ENCODE measurements around the gene FH. TPM values are rescaled to one million over a fixed set of nuclear protein-coding genes. Genes with fewer than 3 reads are reported as not detected.

FH gene
- total RNA-seq, 2 experiments from 2014 or later = 44.0 to 72.1 TPM

GRCh38 chr1:241557031-241557430, 37.5 kb upstream of the FH start:
- Histone ChIP-seq H3K9me3 (ENCODE audit: low read length) (no peaks in the 10 kb centered on the region), H4K20me1 (ENCODE audit: insufficient read depth, low read length) (no peaks in the 10 kb centered on the region), H3K4me1 (ENCODE audit: insufficient read depth, low read length, poor library complexity, severe bottlenecking) (peaks cover 8% of the 10 kb centered on the region), H3K4me3 (ENCODE audit: low read depth, low read length, poor library complexity, severe bottlenecking) (no peak overlapping the region), H2AFZ (ENCODE audit: low read length) (no peak overlapping the region), H3K79me2 (ENCODE audit: insufficient read depth, low read depth, low read length) (no peaks in the 10 kb centered on the region), H3K36me3 (ENCODE audit: insufficient read depth, low read length) (peaks cover 31% of the 10 kb centered on the region), H3K27ac (ENCODE audit: low read depth, low read length, poor library complexity, severe bottlenecking) (no peak overlapping the region), H3K4me2 (ENCODE audit: low read length) (no peak overlapping the region), H3K9me2 (ENCODE audit: insufficient read depth, low read length) (no peaks in the 10 kb centered on the region)
- intact Hi-C loops (cut with micrococcal nuclease; ENCODE audit: unreplicated experiment) = no loop called here
- POLR2A ChIA-PET = no interaction called here
- CTCF ChIA-PET (ENCODE audit: unreplicated experiment) = no interaction called here
- DNase-seq (ENCODE audit: low spot score) = no peak
- TF ChIP-seq CTCF (conservative IDR thresholded peaks at IDR 0.05; ENCODE audit: low read length) = no peak
- no peak for TF ChIP-seq EZH2phosphoT487 (IDR thresholded peaks at IDR 0.05; ENCODE audit: borderline replicate concordance, low read depth, low read length)
- BruUV-seq (replicated peaks) = no TSS peak

- TF ChIP-seq CTCF (conservative IDR thresholded peaks at IDR 0.05; ENCODE audit: low read length) = no peak
- no peak for TF ChIP-seq EZH2phosphoT487 (IDR thresholded peaks at IDR 0.05; ENCODE audit: borderline replicate concordance, low read depth, low read length)
- Histone ChIP-seq H3K27ac (ENCODE audit: low read depth, low read length, poor library complexity, severe bottlenecking) (no peak overlapping the region), H3K9me3 (ENCODE audit: low read length) (no peaks in the 10 kb centered on the region), H3K4me3 (ENCODE audit: low read depth, low read length, poor library complexity, severe bottlenecking) (no peak overlapping the region), H3K79me2 (ENCODE audit: insufficient read depth, low read depth, low read length) (no peaks in the 10 kb centered on the region), H3K36me3 (ENCODE audit: insufficient read depth, low read length) (peaks cover 38% of the 10 kb centered on the region), H3K4me2 (ENCODE audit: low read length) (no peak overlapping the region), H2AFZ (ENCODE audit: low read length) (no peak overlapping the region), H3K9me2 (ENCODE audit: insufficient read depth, low read length) (no peaks in the 10 kb centered on the region), H3K4me1 (ENCODE audit: insufficient read depth, low read length, poor library complexity, severe bottlenecking) (peaks cover 21% of the 10 kb centered on the region), H4K20me1 (ENCODE audit: insufficient read depth, low read length) (no peaks in the 10 kb centered on the region)
- BruUV-seq (replicated peaks) = no TSS peak
- intact Hi-C loops (cut with micrococcal nuclease; ENCODE audit: unreplicated experiment) = no loop called here
- POLR2A ChIA-PET = interaction anchor here (1.1 to 2.0 kb wide), 4 partner anchors 9 to 18 kb away, joined by 4 to 11 read pairs (median 6); no protein-coding TSS in a partner anchor
- no peak for DNase-seq (ENCODE audit: low spot score)
- CTCF ChIA-PET (ENCODE audit: unreplicated experiment) = no interaction called here
Observed at GRCh38 chr1:241555526-241555925, 36.0 kb upstream of the FH start.

GRCh38 chr1:241553886-241554592, 34.5 kb upstream of the FH start:
- H2AFZ ChIP-seq (ENCODE audit: low read length) = no peak overlapping the region
- intact Hi-C loops (cut with micrococcal nuclease; ENCODE audit: unreplicated experiment) = no loop called here
- H3K79me2 ChIP-seq (ENCODE audit: insufficient read depth, low read depth, low read length) = no peaks in the 10 kb centered on the region
- DNase-seq (ENCODE audit: low spot score) = no peak
- POLR2A ChIA-PET = interaction anchor here (0.7 to 2.0 kb wide), 4 partner anchors 8 to 31 kb away, joined by 3 to 4 read pairs (median 4); no protein-coding TSS in a partner anchor
- no peak overlapping the region for H3K4me2 ChIP-seq (ENCODE audit: low read length)
- no peaks in the 10 kb centered on the region for H3K9me3 ChIP-seq (ENCODE audit: low read length)
- peaks cover 38% of the 10 kb centered on the region for H3K36me3 ChIP-seq (ENCODE audit: insufficient read depth, low read length)
- peaks cover 21% of the 10 kb centered on the region for H3K4me1 ChIP-seq (ENCODE audit: insufficient read depth, low read length, poor library complexity, severe bottlenecking)
- no peaks in the 10 kb centered on the region for H4K20me1 ChIP-seq (ENCODE audit: insufficient read depth, low read length)
- CTCF ChIA-PET (ENCODE audit: unreplicated experiment) = no interaction called here
- H3K4me3 ChIP-seq (ENCODE audit: low read depth, low read length, poor library complexity, severe bottlenecking) = no peak overlapping the region
- TF ChIP-seq EZH2phosphoT487 (IDR thresholded peaks at IDR 0.05; ENCODE audit: borderline replicate concordance, low read depth, low read length) = no peak
- no peak for TF ChIP-seq CTCF (conservative IDR thresholded peaks at IDR 0.05; ENCODE audit: low read length)
- no TSS peak for BruUV-seq (replicated peaks)
- no peaks in the 10 kb centered on the region for H3K9me2 ChIP-seq (ENCODE audit: insufficient read depth, low read length)
- H3K27ac ChIP-seq (ENCODE audit: low read depth, low read length, poor library complexity, severe bottlenecking) = no peak overlapping the region

All from OCI-LY7 (cell line).